ENCODE results near the gene UGT1A9.

The UGT1A9 gene

GRCh38 chr2:233799087-233799665 is 127.5 kb downstream of the UGT1A9 start:
- no peaks in the 10 kb centered on the region; the same call in 1 of the 2 replicates for H3K27me3 ChIP-seq (replicated peaks; ENCODE audit: control insufficient read depth, insufficient read depth, low read length)
- no peak for DNase-seq (ENCODE audit: extremely low read depth, insufficient read length)
- TF ChIP-seq CTCF (IDR thresholded peaks at IDR 0.05; ENCODE audit: insufficient read depth, low read length, poor library complexity, severe bottlenecking) = no peak
- no peaks in the 10 kb centered on the region for H3K36me3 ChIP-seq (ENCODE audit: control insufficient read depth, insufficient read depth, low read length)
- no peak overlapping the region for H3K4me3 ChIP-seq (replicated peaks; ENCODE audit: low read depth, low read length)

GRCh38 chr2:233799716-233800115 is 128.0 kb downstream of the UGT1A9 start:
- no peaks in the 10 kb centered on the region; the same call in 1 of the 2 replicates for H3K27me3 ChIP-seq (replicated peaks; ENCODE audit: control insufficient read depth, insufficient read depth, low read length)
- no peak overlapping the region for H3K4me3 ChIP-seq (replicated peaks; ENCODE audit: low read depth, low read length)
- no peaks in the 10 kb centered on the region for H3K36me3 ChIP-seq (ENCODE audit: control insufficient read depth, insufficient read depth, low read length)
- DNase-seq (ENCODE audit: extremely low read depth, insufficient read length) = no peak
- TF ChIP-seq CTCF (IDR thresholded peaks at IDR 0.05; ENCODE audit: insufficient read depth, low read length, poor library complexity, severe bottlenecking) = no peak

- H3K36me3 ChIP-seq (ENCODE audit: control insufficient read depth, insufficient read depth, low read length) = no peaks in the 10 kb centered on the region
- H3K4me3 ChIP-seq (replicated peaks; ENCODE audit: low read depth, low read length) = no peak overlapping the region
- no peak for DNase-seq (ENCODE audit: extremely low read depth, insufficient read length)
- no peak for TF ChIP-seq CTCF (IDR thresholded peaks at IDR 0.05; ENCODE audit: insufficient read depth, low read length, poor library complexity, severe bottlenecking)
- H3K27me3 ChIP-seq (replicated peaks; ENCODE audit: control insufficient read depth, insufficient read depth, low read length) = no peaks in the 10 kb centered on the region; the same call in 1 of the 2 replicates
These were observed 128.5 kb downstream of the UGT1A9 start for GRCh38 chr2:233800208-233800607.

- Histone ChIP-seq H3K36me3 (ENCODE audit: control insufficient read depth, insufficient read depth, low read length) (no peaks in the 10 kb centered on the region), H3K27me3 (replicated peaks; ENCODE audit: control insufficient read depth, insufficient read depth, low read length) (no peaks in the 10 kb centered on the region; the same call in 1 of the 2 replicates), H3K4me3 (replicated peaks; ENCODE audit: low read depth, low read length) (no peak overlapping the region)
- DNase-seq (ENCODE audit: extremely low read depth, insufficient read length) = no peak
- TF ChIP-seq CTCF (IDR thresholded peaks at IDR 0.05; ENCODE audit: insufficient read depth, low read length, poor library complexity, severe bottlenecking) = no peak
These were observed 129.8 kb downstream of the UGT1A9 start for GRCh38 chr2:233801357-233802131.

GRCh38 chr2:233802132-233802815 is 130.6 kb downstream of the UGT1A9 start:
- TF ChIP-seq CTCF (IDR thresholded peaks at IDR 0.05; ENCODE audit: insufficient read depth, low read length, poor library complexity, severe bottlenecking) = no peak
- Histone ChIP-seq H3K4me3 (replicated peaks; ENCODE audit: low read depth, low read length) (no peak overlapping the region), H3K36me3 (ENCODE audit: control insufficient read depth, insufficient read depth, low read length) (no peaks in the 10 kb centered on the region), H3K27me3 (replicated peaks; ENCODE audit: control insufficient read depth, insufficient read depth, low read length) (no peaks in the 10 kb centered on the region; the same call in 1 of the 2 replicates)
- DNase-seq (ENCODE audit: extremely low read depth, insufficient read length) = no peak

Measured in GM06990 (cell line).